Prostate gland (tissue), 2 donors: Measurements from ENCODE around the gene TTYH1. TPM values are rescaled to one million over a fixed set of nuclear protein-coding genes. Genes with fewer than 3 reads are reported as not detected.
A peak's percentile ranks its signal among the peaks of the same experiment; 100 is the strongest.

Experiments used
- DNase-seq: peaks from one replicate; pipeline ENCODE4 v3.0.0-alpha.2; 2019; ENCODE audit warnings: low spot score
- H3K27ac ChIP-seq, 2 donors: fragments of 200-600 bp; sonication (generic); 2 replicates each; pipeline ENCODE4 v1.5.1; 2017 to 2019
- H3K27me3 ChIP-seq: fragments of 200-600 bp; sonication (generic); replicated peaks from 2 replicates; pipeline ENCODE4 v1.5.1; 2019; ENCODE audit not compliant: insufficient read depth
- H3K36me3 ChIP-seq, 2 donors: fragments of 200-600 bp; sonication (generic); 1 replicate in 1 of 2; 2 replicates in 1 of 2; pipeline versions ENCODE4 v1.5.1 to v1.8.1; 2017 to 2019
- H3K4me1 ChIP-seq: fragments of 200-600 bp; sonication (generic); replicated peaks from 2 replicates; pipeline ENCODE4 v1.5.1; 2019
- H3K4me3 ChIP-seq, 2 donors: fragments of 200-600 bp; sonication (generic); 2 replicates each; pipeline ENCODE4 v1.5.1; 2017 to 2019
- H3K9me3 ChIP-seq: fragments of 200-600 bp; sonication (generic); 2 replicates; pipeline ENCODE4 v1.5.1; 2017
- CTCF ChIP-seq, 4 experiments: fragments of 200-600 bp in 2 of 4; fragments of 450-650 bp in 2 of 4; sonication (generic) in 2 of 4; IDR thresholded peaks; 1 replicate in 3 of 4; 2 replicates in 1 of 4; pipeline ENCODE4 v1.5.1; 2016 to 2019; ENCODE audit warnings: antibody characterized with exemption in 4 of 4, mild to moderate bottlenecking in 2 of 4, moderate library complexity in 2 of 4
- POLR2A ChIP-seq: fragments of 450-650 bp; IDR thresholded peaks from one replicate; pipeline ENCODE4 v1.6.1; 2016; ENCODE audit warnings: antibody characterized with exemption, mild to moderate bottlenecking
- POLR2AphosphoS5 ChIP-seq: sonication (generic); formaldehyde crosslinking; IDR thresholded peaks from one replicate; pipeline ENCODE4 v1.6.1; 2017; ENCODE audit warnings: antibody characterized with exemption
- WGBS: methylation state at CpG from one replicate; pipeline ENCODE4 v1.1.5; 2018; 5-methylcytosine and 5-hydroxymethylcytosine counted together
- intact Hi-C: fragments of 100-400 bp; cut with DNase I; formaldehyde crosslinking; loops from one replicate; pipeline ENCODE4 v1.14.2; 2022
- total RNA-seq, 2 donors: library from RNA; depleted of rRNA; stranded (reverse); fragments of >200 nt; gene quantifications; one replicate each; pipeline ENCODE4 v1.1.0, GENCODE V29; 2016

The TTYH1 gene
- total RNA-seq, 2 donors from 2014 or later, result 1.8 to 136 TPM

GRCh38 chr19:54429545-54430227 is 14.4 kb downstream of the TTYH1 start:
- Histone ChIP-seq H3K36me3 (no peaks in the 10 kb centered on the region), H3K27me3 (no peaks in the 10 kb centered on the region), H3K4me3 (no peak overlapping the region), H3K4me1 (peaks cover 7% of the 10 kb centered on the region), H3K27ac (no peak overlapping the region), H3K9me3 (no peaks in the 10 kb centered on the region)
- TF ChIP-seq POLR2A, result no peak
- TF ChIP-seq CTCF (IDR thresholded peaks at IDR 0.05), result no peak
- TF ChIP-seq POLR2AphosphoS5, result no peak
- intact Hi-C loops, result no loop called here
- WGBS, result 38% methylated on average over 13 of the region's 13 CpGs
- no peak for DNase-seq

- TF ChIP-seq POLR2AphosphoS5 (peak; percentile 8), CTCF (IDR thresholded peaks at IDR 0.05) (peak in 1 of 4 experiments; percentile 38), POLR2A (no peak)
- H3K27me3 ChIP-seq, result no peaks in the 10 kb centered on the region
- peak overlapping the region; percentile 12 to 23 for H3K4me3 ChIP-seq
- peak overlapping the region; percentile 50 to 67 for H3K27ac ChIP-seq
- peak; percentile 37 for DNase-seq
- 4% methylated on average over 40 of the region's 43 CpGs for WGBS
- intact Hi-C loops, result no loop called here
- no peaks in the 10 kb centered on the region for H3K9me3 ChIP-seq
- H3K4me1 ChIP-seq, result peaks cover 7% of the 10 kb centered on the region
- H3K36me3 ChIP-seq, result no peaks in the 10 kb centered on the region
Measured at GRCh38 chr19:54430306-54431254, 15.3 kb downstream of the TTYH1 start.

GRCh38 chr19:54431255-54431838 is 16.1 kb downstream of the TTYH1 start:
- H3K27ac ChIP-seq, result peak overlapping the region; percentile 50 to 67
- TF ChIP-seq POLR2A (no peak), POLR2AphosphoS5 (peak; percentile 62)
- intact Hi-C loops, result no loop called here
- no peaks in the 10 kb centered on the region for H3K36me3 ChIP-seq
- H3K4me1 ChIP-seq, result peaks cover 7% of the 10 kb centered on the region
- peak overlapping the region; percentile 12 to 23 for H3K4me3 ChIP-seq
- no peaks in the 10 kb centered on the region for H3K9me3 ChIP-seq
- H3K27me3 ChIP-seq, result no peaks in the 10 kb centered on the region
- peak; percentile 89 for DNase-seq
- WGBS, result 11% methylated on average over 11 of the region's 11 CpGs

- Histone ChIP-seq H3K9me3 (no peaks in the 10 kb centered on the region), H3K27ac (peak overlapping the region; percentile 50 to 67), H3K36me3 (no peaks in the 10 kb centered on the region), H3K27me3 (no peaks in the 10 kb centered on the region), H3K4me3 (no peak overlapping the region), H3K4me1 (peaks cover 7% of the 10 kb centered on the region)
- 63% methylated on average over 10 of the region's 10 CpGs for WGBS
- peak; percentile 36 for DNase-seq
- intact Hi-C loops, result no loop called here
- TF ChIP-seq POLR2A (no peak), CTCF (IDR thresholded peaks at IDR 0.05) (no peak), POLR2AphosphoS5 (peak; percentile 26)
Measured at GRCh38 chr19:54432144-54432738, 17.0 kb downstream of the TTYH1 start.

GRCh38 chr19:54433697-54434096 is 18.4 kb downstream of the TTYH1 start:
- no peaks in the 10 kb centered on the region for H3K36me3 ChIP-seq
- no peak for DNase-seq
- H3K27ac ChIP-seq, result no peak overlapping the region
- 89% methylated on average over 5 of the region's 5 CpGs for WGBS
- TF ChIP-seq CTCF (IDR thresholded peaks at IDR 0.05) (no peak), POLR2A (no peak), POLR2AphosphoS5 (no peak)
- H3K27me3 ChIP-seq, result no peaks in the 10 kb centered on the region
- H3K4me1 ChIP-seq, result peaks cover 7% of the 10 kb centered on the region
- no peak overlapping the region for H3K4me3 ChIP-seq
- no peaks in the 10 kb centered on the region for H3K9me3 ChIP-seq
- intact Hi-C loops, result no loop called here
